Islet precursor cell (in vitro differentiated cells): ENCODE measurements around the gene MLPH.

Experiments used
- DNase-seq: peaks from one replicate; pipeline ENCODE4 v3.0.0-alpha.2; 2018

The MLPH gene

DNA sequence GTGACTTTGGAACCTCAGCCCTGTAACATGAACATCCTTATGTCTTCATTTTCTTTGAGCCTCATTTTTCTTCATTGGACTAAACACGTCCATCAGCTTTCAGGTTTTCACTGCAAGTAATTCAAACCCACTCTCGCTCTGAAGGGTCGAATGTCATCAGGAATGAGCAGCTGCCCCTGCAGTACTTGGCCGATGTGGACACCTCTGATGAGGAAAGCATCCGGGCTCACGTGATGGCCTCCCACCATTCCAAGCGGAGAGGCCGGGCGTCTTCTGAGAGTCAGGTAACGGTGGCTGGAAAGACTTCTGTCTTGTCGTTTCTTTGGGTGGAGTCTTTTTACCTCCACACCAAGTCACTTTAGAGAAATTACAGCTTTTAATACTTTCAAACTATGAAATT, 40.2 kb downstream of the MLPH start:
- DNase-seq, result no peak

DNA sequence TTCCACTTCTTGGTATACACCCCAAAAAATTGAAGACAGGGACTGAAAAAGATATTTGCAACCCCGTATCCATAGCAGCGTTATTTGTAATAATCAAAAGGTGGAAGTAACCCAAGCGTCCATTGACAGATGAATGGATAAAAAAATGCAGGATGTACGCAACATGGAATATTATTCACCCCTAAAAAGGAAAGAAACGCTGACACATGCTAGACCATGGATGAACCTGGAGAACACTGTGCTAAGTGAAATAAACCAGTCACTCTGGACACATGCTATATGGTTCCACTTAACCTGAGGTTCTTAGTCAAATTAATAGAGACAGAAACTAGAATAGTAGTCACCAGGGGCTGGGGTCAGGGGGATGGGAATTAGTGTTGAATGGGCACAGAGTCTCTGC, 40.7 kb downstream of the MLPH start:
- no peak for DNase-seq

DNA sequence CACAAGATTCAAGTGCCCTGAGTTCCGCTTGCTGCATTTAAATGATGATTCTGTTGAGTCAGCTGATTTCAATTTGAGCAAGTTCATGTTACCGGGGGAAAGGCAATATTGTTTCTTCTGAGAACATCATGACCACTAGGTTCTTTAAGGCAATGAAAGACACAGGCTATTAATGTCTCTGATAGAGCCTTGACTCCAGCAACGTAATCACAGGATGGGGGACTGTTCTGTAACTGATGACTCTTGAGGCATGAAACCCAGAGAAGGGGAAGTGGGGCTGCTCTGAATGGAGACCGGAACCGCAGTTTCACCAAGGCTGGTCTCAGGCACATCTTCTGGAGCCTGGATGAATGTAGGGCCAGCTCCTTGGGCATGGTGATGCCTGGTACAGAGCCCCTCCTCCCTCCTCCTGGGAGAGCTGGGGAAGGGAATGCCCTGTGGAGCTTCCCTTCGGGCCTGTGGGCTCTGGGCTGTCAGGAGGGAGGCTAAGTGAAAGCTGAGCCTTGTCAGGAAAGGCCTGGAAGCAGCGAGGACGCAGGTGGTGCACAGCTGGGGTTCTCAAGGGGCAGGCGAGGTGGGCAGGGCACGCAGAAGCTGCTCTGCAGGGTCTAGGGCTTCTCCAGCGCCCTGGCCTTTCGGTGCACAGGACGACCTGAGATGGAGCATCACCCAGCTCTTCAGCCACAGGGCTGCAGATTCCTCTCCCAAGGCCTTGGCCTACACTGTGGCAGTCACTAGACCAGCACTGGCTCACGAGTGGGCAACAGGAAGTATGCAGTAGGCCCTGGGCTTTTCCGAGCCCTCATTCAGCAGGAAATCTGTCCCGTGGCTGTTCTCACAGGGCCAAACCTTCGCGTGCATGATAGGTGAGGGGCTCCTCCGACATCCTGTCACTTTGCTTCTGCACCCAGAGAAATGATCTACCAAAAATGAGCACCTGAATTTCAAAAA, 42.7 kb downstream of the MLPH start:
- DNase-seq, result no peak

DNA sequence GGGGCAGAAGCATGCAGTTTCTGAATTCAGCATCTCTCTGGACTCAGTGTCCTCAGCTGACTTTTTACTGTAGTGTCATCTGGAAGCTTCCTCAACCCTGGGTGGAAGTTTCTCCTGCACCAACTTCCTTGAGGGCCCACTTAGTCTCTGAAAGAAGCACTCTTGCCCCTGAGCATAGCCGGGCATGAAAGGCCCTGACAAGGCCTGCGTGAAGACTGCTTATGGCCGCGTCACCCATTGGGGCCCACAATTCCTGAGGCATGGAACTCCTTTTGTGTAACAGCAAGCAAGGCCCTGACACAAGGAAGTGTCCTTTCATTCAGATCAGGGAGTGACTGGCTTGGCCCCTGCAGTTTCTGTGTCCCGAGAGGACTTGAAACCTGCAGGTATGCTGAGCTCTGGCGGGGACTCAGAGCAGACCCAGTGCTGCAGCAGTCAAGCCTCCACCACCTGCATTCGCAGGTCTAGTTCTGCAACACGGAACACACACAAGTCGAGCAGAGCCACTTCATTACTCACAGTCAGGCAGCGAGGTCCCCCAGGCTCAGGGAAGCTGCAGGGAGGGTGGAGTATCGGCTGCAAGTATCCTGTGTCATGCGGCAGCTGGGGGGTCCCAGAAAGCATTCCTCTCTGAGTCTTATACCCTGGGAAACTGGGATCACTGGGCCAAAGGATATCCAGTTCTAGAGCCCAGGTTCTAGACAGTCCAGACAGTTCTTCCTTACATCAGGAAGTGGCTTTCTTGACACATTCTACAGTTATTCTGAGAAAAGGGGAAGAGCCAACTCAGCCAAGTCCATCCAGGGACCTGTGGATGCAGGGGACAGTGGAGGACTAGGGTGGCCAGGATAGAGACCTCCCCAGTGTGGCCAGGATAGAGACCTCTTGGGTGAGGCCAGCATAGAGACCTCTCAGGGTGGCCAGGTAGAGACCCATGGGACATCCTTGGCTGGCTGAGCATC, 43.7 kb downstream of the MLPH start:
- no peak for DNase-seq

DNA sequence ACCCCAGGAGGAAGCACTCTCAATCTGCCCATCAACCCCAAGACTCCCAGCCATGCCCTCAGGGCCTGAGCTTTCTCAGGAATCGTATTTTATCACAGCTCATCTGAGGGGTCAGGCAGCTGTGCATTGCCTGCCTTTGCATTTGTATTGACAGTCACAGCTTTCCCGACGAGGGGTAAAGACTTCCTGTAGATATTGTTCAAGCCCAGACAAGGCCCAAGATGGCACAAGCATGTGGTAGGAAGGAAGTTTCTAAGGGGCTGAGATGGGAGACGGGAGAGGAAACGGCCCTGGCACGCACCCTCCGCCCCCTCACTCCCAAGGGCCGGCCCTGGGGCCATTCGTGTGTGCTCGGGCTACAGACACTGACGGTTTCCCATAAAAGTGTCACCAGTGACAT, 45.1 kb downstream of the MLPH start:
- DNase-seq, result no peak

DNA sequence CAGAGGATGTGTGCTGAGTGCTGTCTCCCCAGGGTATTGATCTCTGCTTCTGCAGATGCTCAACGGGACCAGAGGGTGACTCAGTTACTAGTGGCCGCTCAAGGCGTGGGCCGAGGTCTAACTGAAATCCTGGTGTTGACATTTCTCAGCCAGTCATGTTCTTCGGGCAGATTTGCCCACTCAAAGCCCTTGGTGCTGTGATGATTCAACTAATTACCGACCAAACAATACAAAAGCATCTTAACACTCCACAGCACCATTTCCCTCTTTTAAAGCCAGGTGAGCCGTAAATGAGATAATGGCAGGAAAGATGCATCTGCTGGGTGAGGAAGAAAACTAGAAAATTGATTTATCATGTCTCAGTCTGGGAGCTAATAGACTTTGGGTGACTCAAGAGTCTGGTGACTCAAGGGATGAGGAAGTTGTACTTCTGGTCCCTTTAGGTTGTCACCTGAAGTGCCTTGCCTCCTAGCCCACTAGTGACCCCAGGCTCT, 46.7 kb downstream of the MLPH start:
- peak; percentile 71 for DNase-seq

DNA sequence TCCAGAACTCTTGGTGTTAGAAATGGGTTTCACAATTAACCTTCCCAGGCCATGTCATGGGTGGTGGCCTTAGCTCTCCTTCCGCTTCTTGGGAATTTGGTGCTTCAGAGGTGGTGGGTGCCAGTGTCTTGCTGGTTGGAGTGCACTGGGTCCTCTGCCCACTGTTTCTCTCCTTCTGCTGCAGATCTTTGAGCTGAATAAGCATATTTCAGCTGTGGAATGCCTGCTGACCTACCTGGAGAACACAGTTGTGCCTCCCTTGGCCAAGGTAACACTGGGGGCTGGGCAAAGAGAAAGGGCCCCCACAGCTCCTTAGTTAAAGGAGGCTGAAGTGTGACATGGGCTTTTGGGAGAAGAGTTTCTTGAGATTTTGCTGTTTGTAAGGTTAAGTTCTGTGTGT, 47.3 kb downstream of the MLPH start:
- DNase-seq, result no peak

DNA sequence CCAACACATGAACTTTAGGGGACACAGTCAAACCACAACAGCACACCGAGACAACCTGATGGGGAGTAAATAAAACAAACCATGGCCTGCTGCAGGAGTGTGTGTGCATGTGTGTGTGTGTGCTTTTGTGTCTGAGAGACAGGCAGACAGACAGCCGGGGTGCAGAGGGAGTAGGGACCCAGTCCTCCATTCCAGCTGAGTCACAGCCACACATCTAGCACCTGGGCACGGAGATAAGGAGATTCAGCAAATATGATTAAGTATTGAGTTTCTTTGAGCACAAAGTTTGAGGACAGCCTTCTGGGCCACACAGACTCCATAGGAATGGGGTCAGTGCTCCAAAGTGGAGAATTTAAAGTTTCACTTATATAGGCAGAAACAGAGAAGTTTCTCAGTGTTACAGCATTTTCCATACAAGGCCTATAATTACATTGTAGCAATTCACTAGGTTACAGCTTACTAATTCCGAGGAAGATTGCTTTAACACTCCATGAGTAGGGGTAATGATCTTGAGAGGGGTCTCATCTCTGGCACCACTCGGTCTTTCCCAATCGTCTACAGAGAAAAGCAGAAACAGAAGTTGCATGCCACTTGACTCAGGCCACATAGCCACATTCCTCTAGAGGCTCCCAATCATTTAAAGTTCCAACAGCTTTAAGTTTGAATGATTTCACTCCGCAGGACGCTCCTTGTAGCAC, 48.5 kb downstream of the MLPH start:
- no peak for DNase-seq

DNA sequence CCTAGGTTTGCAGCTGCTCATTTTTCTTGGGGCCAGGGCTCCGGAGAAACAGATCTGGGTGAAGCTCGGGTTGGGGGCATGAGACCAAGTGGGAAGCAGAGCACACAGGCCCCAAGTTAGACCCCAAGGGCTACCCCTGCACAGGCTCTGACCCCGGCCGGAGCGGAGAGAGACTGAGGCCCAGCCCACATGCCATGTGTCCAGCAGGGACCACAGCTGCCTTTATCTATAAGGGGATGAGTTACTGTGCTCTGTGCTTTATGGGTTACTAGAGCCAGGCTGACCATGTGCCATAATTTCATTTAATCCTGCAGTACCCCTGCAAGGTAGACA, 49.0 kb downstream of the MLPH start:
- no peak for DNase-seq

DNA sequence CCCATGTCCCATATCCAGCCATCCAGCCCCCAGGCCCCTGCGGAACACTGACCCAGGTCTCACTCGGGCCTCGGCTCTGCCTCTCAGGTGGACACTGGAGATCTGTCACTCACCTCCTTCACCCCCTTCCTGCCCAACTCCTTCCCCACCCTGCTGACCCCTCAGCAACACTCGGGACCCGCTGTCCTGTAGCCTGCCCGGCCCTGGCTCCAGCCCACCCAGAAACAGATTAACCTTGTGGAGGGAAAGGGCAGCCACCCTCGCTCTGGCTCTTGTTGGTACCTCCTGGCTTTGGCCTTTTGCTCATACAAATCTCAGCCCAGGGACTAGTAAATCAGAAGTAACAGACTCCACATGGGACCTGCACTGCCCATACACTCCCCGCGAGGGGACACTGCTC, 49.6 kb downstream of the MLPH start:
- DNase-seq, result no peak

DNA sequence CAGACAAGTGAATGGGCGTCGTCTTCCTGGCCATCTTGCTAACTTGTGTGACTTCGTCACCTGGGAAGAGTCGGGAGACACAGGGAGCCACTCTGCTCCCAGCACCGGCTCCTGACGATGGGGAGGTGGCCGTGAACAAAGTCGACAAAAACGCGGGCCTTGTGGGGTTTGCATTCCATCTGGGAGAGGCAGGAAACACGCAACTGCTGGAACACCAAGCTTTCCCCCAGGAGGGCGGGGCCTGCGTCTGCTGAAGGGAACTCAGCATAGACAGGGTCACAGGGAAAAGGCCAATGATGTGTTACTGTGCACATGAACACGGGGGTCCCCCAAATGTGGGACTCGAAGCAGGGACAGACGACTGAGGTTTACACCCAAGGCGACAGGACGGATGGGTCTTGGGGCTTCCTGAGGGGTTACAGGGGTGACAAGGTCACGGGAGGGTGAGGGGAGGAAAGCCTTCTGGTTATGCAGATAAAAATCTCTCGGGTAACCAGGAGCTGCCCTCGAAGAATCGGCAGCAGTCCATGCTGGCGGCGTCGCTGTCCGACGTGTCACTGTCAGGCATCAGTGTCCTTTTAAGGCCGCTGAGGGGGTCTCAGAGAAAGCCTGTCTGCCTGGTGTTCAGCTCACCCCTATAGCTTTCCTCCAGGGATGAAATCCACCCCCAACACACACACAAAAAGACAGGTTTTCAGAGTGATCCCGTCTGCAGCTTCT, 51.1 kb downstream of the MLPH start:
- peak; percentile 46 for DNase-seq

DNA sequence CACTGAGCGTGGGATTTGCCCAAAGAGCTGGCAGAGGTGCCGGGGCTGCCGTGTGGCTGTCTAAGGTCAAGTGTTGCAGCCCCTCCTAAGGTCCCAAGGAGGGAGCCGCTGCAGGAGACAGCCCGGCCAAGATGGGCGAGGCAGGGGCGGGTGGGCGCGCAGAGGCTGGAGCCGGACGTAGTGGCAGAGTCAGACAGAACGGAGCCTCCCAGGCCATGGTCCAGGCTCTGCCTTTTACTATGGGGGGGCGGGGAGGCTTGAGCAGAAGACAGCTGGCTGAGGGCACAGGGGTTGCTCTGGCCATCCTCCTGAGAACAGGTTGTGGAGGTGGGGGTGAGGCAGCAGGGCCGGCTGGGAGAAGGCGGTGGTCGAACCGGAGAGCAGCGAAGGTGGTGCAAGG, 51.9 kb downstream of the MLPH start:
- no peak for DNase-seq

DNA sequence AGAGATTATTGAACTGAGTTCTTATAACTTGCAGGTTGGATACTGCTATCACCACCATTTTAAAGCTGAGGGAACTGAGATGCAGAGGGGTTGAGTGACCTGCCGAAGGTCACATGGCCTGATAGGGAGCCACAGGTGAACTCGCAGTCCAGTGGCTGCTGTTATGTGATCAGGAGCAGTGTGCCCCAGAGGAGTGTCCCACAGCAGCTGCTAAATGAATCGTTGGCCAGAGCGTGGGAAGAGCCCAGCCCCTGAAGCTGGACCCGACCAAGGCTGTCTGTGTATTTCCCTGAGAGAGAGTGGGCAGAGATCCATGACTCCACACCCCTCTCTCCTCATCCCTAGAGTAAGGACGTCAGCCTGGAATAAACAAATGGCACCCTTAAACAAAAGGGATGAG, 52.6 kb downstream of the MLPH start:
- DNase-seq, result no peak

DNA sequence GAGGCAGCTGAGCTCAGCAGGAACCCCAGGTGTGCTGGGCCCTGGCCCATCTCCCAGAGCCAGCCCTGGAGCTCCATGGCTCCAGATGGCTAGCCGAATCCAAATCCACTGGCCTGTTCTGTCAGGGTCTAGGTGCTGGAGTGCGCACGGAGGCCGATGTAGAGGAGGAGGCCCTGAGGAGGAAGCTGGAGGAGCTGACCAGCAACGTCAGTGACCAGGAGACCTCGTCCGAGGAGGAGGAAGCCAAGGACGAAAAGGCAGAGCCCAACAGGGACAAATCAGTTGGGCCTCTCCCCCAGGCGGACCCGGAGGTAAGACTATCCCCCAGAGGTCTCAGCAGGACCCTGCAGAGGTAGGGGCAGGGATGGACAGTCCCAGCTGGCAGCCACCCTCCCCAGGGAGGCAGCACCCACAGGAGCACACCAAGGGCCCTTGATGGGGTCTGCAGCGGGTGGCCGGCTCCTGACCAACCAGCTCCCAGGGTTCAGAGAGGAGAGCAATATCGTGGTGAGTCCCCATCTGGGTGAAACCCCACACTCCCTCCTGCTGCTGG, 53.2 kb downstream of the MLPH start:
- peak; percentile 45 for DNase-seq

DNA sequence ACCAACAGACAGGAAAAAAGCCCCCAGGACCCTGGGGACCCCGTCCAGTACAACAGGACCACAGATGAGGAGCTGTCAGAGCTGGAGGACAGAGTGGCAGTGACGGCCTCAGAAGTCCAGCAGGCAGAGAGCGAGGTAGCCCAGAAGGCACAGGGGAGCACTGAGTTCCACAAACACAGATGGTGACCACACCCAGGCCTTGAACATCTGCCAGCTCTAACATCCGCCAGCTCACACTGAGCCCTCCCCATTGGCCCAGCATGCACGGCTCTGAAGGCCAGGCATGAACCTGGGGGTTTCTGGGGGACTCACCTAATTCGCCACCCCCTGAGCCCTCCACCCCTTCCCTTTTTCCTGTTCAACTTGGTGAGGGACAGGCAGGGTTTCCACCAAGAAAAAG, 53.8 kb downstream of the MLPH start:
- no peak for DNase-seq

DNA sequence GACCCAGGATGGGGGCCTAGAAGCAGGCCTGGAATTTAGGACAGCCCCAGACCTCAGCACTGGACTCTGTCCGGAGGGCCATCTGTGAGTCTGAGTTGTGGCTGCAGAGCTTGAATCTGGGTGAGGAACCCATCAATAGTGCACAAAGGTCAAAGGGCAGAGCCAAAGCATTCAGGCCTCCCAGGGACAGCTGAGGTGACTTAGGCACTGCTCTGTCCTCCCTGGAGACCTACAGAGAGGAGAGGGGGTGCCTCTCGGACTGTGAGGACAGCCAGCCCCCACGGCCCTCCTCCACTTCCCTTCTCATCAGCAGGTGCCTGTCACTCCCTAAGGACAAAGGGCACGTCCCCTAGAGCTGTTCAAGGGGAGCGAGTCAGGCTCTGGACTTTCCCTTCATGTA, 54.2 kb downstream of the MLPH start:
- DNase-seq, result no peak

DNA sequence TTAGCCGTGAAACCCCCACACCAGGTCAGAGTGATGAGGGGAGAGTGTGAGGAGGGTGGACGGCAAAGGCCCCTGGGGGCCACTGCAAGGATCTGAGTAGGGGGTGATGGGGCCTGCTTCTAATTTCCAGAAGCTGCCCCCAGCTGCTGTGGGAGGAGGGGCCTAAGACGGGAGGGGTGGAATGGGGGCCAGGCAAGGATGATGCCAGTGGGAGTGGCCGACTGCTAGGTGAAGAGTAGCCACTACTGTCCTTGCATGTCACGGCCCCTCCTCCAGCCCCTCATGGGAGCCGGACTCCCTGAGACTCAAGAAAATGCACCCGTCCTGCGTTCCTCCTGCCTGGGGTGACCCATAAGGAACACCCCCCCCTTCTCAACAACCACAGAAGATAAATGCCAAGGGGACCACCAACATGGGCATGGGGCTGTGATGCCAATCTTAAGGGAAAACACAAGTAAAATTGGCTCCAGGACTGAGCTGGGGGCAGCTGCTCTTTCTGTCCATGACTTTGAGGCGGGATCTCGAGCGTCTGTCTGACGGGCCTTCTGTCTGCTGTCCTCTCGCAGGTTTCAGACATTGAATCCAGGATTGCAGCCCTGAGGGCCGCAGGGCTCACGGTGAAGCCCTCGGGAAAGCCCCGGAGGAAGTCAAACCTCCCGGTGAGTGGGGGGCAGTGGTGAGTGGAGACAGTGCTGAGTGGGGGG, 55.1 kb downstream of the MLPH start:
- DNase-seq, result no peak

DNA sequence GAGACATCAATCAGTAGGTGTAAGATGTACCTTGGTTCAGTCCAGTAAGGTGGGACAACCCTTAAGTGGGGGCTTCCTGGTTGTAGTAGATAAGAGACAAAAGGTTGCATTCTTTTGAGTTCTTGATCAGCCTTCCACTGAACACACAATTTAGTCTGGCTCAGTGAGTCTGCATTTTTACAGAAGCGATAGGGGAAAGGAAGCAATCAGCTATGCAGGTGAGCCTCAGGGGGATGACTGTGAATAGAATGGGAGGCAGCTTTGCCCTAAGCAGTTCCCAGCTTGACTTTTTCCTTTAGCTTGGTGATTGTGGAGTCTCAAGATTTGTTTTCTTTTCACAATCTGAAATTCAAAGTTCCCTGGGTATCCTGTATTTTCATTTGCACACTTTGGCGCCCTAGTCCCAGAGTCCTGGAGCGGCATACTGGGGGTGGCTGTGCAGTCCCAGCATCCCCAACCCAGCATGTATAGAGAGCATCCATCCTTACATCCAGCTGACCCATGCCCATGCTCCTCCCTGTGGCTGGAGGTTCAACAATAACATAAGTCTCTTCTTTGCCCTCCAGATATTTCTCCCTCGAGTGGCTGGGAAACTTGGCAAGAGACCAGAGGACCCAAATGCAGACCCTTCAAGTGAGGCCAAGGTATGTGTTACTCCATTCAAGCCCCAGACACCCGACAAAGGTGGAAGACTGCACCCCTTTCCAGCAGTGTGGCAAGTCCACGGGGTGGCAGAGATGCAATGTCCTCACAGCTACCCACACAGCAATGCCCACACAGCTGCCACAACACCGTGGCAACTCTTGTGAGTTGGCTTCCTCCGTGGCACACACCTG, 59.2 kb downstream of the MLPH start:
- DNase-seq, result peak; percentile 54

DNA sequence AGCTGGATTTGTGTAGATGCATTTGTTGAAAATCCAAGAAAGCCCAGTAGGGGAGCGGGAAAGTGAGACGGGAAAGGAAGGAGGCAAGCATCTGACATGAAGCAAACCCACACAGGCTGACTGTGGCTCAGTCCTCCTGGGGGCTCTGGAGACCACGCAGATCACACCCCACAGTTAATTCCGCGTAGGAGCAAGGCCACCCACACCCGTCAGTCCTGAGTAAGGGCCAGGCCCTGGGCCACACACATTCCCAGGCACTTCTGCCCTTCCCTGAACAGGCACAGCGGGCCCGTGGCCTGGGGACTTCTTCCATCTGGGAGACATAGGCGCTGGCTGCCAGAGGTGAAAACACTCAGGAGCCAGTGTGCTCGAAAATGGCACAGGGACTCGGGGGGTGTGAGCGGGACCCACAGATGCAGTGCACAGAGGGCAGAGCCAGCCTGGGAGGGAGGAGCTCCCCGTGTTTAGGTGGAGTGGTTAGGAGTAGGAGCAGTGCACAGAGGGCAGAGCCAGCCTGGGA, 59.9 kb downstream of the MLPH start:
- DNase-seq, result peak; percentile 41

DNA sequence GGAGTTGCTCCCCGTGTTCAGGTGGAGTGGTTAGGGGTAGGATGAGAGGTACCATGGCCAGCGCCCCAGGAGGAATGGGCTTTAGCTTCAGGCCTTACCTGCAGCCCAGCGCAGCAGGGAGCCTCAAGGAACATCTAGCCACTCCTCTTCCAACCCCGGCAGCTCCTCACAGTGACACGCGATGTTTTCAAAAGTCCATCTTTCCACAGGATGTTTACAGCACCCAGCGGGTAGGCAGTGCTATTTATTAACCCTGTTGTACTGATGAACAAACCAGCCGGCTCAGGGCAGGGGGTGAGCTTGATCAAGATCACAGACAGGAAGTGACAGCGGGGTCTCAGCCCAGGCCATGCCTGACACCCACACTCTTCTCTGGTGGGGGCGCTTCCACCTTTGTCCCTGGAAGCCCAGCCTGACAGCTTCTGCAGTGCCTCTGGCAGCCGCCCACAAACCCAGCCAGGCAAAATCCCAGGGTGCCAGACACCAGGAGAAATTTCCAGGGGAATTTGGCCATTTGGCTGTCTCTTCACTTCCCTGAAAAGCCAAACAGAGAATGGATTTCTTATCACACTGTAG, 60.9 kb downstream of the MLPH start:
- no peak for DNase-seq
